Dedifferentiated amniotic fluid mesenchymal stem cell (primary cell): Measurements from ENCODE around the gene GNPTAB.

Experiments
- DNase-seq: peaks from one replicate; pipeline ENCODE4 v3.0.0-alpha.2; 2016; ENCODE audit errors: extremely low spot score

The GNPTAB gene

DNA sequence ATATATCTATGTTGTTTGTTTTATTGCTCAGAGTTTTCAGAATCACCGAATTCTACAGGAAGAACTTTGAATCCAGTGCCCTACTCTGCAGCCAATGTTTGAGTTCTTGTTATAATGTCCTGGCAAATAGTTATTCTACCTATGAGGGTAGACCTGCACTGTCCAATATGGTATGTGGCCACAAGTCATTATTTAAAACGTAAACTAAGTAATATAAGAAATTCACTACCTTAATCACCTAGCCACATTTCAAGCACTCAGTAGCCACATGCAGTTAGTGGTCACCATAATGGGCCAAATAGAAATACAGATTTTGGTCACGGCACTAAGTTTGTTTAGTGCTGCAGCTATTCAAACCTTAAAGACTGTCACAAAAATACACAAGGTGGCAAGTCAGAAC is 26.4 kb downstream of the GNPTAB start:
- DNase-seq: no peak

DNA sequence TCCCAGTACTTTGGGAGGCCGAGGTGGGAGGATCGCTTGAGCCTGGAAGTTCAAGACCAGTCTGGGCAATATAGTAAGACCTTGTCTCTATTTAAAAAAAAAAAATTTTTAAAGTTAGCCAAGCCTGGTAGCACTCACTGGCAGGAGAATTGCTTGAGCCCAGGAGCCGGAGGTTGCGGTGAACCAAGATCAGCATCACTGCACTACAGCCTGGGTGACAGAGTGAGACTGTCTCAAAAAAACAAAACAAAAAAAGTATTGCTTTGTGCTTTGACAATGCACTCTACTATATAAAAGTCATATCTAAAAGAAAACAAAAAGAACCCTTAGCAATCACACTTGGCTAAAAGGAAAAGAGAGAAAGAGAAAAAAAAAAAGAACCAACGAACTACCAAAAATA is 26.8 kb downstream of the GNPTAB start:
- no peak for DNase-seq

DNA sequence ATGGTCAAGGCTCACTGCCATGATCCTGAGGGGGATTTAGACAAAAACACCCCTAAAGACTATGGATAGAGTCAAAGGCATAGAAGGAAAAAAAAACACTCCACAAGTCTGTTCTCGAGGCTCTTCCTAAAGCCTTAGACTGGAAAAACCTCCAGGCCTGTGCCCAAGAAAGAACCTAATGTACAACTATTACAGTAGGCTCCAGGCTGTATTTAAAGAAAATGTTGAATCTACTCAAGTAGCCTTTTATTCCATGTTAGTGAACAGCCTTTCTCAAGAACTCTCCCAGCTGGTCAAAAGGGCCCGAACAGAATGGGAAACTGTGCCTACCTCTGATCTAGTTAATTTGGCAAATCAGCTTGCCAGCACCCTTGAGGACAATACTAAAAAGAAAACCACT is 28.3 kb downstream of the GNPTAB start:
- no peak for DNase-seq

DNA sequence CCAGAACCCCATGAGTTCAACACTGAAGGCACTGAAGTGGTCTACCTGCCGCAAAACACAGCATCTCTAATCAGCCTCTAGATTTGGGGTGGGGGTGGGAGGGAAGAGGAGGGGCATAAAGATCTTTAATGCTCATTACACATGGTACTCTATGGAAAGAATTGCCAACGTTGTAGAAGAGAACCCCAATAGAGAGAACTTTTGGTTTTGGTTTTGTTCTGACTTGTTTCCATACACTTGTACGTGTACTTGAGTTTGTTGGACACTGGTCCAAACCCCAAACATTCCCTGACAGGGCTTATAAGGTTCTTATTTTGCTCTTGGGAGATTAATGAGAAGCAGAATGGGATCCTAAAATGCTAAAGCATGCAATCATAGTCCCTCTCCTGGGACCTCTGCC is 31.0 kb downstream of the GNPTAB start:
- DNase-seq: no peak

DNA sequence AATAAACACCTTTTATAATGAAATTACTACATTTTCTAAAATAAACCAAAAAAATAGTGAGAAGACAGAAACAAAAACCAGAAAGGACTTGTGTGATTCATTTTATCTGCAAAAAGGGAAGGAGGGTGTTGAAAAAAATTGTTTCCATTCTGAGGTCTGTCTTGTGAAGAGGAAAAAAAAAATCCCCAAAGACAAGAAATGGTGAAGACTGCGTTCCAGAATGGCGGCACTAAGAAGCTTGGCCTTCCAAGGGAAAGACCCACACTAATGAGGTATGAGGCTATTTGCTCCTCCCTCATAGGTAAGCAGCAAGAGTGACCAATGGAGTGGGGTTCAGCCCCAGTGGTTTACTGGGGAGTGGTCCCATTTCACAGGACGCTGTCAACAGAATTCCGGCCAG is 35.0 kb downstream of the GNPTAB start:
- no peak for DNase-seq

DNA sequence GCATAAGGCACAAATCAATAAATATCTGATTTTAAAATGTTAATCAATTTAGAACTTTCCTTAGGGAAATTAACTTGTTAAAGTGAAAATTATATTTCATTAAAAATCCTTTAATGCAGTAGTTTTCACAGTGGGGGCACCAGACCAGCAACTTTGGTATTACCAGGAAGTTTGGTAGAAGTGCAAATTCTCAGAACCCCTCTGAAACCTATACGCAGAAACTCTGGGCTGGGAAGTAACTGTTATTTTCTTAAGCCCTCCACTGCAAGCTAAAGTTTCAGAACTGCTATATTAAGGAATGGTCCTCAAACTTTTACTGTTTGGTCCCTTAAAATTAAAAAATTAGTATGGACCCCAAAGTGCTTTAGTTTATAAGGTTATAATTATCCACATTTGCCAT is 35.7 kb downstream of the GNPTAB start:
- DNase-seq: no peak

DNA sequence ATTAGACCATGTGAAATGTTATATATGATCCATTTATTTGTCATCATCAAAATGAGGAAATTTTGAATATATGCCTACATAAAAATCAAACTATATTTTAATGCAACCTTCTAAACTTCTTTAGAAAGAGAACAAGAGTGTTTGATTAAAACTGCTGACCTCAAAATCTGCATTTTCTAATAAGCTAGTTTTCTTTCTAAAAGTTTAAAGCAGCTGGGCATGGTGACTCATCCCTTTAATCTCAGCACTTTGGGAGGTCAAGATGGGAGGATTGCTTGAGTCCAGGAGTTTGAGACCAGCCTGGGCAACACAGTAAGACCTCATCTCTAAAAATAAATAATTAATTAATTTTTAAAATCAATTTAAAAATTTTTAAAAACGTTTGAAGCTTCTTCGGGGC is 36.2 kb downstream of the GNPTAB start:
- no peak for DNase-seq

DNA sequence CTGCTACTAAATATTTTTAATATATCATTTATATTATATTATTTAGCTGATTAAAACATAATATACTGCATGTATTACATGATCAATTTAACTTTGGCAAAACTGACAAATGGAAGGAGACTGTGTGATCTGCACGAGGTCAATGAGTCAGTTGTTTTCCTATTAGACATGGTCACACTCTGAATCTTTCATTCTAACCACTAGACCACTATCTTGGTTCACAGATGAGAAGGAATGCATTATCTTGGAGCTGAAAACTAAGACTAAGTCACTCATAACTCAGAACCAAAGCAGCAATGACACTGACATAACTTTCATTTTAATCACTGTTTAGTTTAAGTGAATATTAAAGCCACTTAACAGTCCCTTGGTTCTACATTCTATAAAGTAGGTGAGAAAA is 37.4 kb downstream of the GNPTAB start:
- peak; percentile 26 for DNase-seq

DNA sequence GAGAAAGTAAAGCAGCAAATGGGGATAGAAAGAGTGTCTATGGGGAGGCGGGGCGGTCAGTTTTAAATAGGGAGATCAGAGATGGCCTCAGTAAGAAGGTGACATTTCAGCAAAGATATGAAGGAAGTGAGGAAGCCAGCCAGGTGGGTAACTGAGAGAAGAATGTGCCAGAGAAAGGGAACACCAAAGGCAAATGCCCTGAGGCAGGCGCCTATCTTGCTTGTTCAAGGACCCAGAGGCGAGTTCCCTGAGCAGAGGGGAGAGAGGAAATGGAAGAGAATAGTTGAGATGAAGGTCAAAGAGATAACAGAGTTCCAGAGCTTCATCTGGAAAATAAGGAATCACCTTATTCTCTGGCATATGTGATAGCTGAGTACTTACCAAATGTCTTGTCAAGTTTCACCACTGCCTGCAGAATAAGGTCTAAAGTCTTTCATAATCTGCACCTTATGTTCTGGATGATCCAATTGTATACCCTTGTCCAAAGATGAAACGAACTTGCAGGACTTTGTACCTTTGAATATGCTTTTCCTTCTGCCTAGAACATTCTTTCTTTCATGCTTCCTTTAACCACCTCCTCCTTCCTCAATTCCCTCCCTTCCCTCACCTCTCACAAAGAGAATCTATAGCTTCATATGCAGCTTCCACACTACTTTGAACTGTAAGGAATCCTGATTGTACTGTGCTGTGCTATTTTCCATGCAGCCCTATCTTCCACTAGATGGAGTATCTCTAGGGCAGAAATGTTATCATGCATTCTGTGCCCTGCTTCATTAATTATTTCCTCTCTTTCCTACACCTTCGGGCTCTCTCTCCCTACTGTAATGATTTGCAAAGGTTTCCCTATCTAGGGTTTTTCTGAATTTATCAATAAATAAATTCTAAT is 38.5 kb downstream of the GNPTAB start:
- DNase-seq: no peak

DNA sequence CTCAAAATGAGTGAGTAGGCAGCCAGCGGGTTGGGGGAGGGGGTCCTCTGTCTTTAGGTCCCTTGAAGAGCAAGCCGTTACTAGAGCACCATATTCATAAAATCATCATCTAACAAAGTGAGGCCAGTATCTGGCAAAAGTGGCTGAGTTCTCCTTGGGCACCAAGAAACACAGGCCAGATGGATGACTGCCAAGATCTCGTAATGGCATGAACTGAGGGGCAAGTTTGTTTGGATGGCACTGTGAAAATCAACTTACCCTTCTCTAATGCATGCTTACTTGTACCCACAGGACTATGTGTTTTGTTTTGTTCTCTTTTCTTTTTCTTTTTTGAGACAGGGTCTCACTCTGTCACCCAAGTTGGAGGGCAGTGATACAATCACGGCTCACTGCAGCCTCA is 41.6 kb downstream of the GNPTAB start:
- no peak for DNase-seq

DNA sequence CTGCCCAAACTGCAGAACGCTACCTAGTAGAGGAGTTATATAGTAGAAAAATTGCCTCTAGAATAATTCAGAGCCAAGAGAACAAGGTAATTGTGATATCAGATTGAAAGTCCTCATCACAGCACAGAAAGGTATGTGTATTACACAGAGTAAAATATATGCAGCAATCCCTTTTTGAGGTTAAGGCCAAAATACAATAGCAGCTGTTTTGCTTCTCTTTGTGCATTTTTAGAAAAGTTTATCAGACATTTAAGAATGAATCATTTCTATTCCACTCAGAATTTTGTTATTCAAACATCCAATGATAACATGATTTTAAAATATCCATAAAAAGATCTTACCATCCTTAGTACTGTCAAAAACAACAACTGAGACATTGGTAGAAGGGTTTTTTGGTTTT is 45.1 kb downstream of the GNPTAB start:
- DNase-seq: no peak

DNA sequence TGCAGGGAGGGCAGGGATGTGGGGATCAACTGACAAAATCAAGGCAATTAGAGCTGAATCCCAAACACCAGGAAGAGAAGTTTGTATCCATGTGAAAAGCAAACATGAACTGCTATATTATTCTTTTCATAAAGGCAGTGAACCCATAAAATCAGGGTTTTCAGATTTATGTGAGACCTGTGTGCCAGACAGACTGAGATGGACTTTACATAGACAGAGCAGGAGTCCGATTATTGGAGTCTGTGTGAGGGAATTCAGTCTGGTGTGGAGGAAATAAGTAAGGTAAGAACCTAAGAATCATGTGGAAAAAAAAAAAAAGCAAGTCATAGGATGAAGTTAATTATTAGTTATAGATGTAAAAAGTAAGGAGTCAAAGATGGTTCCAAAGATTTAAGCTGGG is 46.4 kb downstream of the GNPTAB start:
- no peak for DNase-seq

DNA sequence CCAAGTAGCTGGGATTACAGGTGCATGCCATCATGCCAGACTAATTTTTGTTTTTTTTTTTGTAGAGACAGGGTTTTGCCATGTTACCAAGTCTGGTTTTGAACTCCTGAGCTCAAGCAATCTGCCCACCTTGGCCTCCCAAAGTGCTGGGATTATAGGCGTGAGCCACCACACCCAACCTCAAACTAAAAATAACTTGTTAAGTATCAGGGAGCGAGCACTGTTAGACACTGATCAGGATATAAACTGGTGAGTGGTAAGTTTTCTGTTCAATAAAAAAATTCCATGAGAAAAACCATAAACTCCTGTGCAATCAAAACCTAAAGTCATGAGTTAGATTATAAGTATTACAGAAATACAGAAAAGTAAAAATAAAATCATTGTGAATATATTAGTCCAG is 46.9 kb downstream of the GNPTAB start:
- DNase-seq: no peak

DNA sequence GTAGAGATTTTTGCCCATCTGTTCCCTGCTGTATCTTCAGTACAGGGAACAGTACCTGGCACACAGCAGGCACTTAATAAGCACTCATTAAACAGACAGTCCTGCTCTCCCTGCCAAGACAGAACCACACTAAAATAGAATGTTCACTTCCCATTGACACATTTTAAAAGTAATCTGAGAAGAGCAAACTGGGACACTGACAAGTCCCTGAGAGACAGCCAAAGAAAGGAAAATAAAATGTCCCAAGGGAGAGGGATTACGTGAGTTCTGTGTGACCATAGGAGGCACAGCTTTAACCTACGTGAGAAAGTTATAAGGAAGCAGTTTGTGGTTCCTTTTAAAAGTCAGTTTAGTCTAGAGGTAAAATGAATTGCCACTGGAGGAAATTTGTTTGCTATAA is 47.6 kb downstream of the GNPTAB start:
- no peak for DNase-seq

DNA sequence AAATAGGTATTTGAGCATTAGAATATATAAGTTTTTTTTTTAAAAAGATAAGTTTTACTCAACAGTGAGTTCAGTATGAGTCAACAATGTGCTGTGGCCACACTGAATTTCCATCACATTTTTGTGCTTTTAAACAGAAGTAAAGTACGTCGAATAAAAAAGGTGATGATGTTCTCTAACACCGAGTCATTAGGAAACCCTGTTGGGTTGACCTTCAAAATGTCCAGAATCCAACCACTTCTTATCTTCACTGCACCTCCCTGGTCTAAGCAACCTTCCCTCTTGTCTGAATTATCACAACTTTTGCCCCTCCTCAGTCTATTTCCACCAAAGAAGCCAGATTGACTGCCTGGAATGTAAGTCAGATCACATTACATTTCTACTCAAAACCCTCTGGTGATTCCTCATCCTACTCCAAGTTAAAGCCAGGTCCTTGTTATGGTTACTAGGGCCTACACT is 48.5 kb downstream of the GNPTAB start:
- no peak for DNase-seq

DNA sequence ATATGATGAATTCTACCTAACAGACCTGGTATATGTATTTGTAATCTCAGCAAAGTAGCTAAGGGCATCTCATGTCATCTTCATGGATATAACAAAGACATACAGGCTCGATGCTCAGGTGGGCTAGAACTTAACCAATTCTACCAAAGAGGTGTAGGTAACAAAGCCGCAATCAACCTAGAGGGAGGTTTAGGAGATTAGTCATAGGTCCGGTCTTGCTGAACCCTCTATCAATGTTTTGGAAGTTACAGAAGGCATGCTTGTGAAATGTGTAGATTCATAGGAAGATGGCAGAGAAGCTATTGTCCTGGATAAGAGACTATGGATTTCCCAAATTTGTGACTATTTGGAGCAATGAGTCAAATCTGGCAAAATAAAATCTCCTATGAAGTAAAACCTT is 48.9 kb downstream of the GNPTAB start:
- no peak for DNase-seq

DNA sequence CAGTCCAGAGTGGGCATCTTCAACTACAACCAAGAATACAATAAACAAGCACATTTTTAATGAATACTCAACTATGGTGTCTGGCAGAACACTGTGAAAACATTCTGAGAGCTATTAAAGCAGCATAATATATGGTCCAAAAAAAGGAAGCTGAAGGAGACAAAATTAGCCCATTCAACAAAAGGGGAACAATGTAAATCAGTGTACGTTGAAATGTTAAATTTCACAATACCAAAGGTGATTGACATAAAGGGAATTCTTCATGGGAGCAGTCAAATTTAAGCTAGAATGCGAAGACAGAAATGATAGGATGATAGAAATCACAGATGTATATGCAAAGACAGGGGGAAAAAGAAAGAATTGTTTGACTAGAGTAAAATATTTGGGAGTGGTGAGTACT is 50.2 kb downstream of the GNPTAB start:
- DNase-seq: no peak

DNA sequence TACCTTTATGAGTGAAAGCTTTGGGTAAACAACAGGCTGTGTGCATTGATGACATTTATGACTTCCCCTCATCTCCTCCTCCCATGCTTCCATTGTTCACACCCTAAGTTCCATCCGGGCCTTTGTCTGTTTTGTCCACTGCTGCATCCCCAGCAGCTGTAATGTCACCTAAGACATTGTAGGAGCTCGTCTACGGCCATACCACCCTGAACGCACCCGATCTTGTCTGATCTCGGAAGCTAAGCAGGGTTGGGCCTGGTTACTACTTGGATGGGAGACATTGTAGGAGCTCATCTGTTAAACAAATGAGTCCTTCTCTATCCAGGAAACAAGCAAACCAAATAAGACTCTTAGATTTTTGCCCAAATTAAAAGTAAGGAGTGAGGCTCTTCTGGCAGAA is 51.1 kb downstream of the GNPTAB start:
- DNase-seq: no peak

DNA sequence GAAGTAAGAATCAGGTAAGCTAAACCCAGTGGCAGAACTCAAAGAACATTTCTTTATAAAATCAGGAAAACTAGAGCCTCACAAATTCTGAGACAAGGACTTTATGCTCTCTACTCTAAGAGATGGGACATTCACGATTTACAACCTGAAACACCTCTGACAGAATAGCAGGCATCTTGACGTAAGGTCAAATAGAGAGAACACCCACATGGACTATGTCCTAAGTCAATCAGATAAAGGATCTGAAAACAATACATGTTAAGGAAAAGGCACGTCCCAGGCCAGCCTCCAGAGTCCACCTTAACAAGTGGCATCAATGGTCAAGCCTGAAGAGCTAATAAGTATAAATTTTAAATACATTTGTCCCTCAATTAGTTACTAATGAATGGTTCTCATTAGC is 51.6 kb downstream of the GNPTAB start:
- DNase-seq: no peak

DNA sequence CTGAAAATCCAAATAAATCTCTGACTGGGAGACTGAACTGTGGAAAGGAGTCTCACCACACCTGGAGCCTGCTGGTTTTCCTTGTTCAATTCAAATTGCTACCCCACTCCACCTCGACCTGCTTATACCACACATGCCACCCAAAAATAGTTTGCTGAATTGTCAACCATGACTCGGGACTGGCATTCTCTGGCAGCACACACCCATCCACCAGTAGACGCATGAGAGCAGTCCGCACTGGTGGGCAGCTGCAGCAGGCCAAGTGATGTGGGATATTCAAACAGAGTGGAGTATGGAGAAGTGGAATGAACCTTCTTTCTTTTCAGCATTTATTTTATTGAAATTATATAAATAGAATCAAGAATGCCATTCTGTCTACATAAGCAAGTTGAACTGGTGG is 52.8 kb downstream of the GNPTAB start:
- DNase-seq: no peak

DNA sequence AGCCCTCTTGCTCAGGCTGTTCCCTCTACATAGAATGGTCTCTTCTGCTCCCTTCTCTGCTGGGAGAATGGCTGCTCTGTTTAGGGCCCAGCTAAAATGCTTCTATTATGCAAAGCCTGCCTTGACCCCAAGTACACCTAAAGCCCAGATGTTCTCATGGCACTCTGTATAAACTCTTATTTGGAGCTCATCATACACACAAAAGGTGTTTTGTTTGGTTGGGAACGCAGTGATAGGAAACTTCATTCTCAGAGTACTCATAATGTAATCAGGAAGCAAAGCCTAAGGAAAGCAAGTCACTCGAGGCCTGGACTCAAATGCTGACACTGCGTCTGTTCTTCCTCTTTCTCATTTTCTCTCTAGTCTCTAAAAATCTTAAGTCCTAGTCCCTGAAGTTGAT is 53.3 kb downstream of the GNPTAB start:
- DNase-seq: no peak

DNA sequence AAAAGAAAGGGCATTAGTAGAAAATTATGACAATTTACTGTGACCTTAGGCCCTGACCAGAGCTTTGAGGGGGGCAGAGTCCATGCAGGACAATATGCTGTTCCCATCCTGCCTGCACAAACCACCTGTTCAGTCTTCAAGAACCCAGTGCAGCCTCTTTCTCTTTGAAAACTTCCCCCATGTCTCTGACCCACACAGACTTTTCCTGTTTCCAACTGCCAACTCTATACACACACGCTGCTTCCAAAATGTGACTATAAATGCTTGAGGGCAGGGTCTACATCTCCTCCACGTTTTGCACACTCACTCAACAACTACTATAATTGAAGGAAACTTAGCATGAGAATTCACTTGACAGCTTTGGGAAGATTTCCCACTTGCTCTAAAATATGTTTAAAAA is 54.9 kb downstream of the GNPTAB start:
- DNase-seq: no peak

DNA sequence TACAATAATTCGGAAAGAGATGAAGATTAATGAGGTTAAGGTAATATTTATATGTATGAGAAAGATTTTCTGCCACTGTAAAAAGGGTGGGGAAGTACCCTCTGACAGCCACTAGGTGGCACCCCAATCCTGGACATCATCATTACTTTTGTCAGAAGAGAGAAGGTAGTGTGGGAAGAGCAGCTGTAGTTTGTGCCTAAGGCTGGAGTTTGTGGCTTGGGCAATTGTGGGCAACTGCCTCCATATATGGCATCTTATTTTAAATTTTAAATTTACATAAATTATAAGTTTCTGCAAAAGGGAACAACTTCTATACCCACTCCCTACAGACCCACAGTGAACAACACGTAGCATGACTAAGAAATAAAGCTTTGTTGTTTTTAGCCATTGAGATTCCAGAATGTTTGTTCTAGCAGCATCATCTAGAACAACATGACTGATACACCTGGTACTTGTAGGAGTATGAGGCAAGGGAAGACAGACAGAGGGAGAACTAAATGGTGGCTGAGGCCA is 57.1 kb downstream of the GNPTAB start:
- DNase-seq: peak; percentile 72
